Measurements from ENCODE around the gene CLTCL1.

Gene CLTCL1

GRCh38 chr22:19244600-19245352, 46.7 kb downstream of the CLTCL1 start:
- DNase-seq (ENCODE audit: low read depth in 2 of 2), result no peak

- no peak for DNase-seq (ENCODE audit: low read depth in 2 of 2)
Observed at GRCh38 chr22:19242699-19243098, 48.8 kb downstream of the CLTCL1 start.

- DNase-seq (ENCODE audit: low read depth in 2 of 2), result no peak
Observed at GRCh38 chr22:19241593-19241906, 50.0 kb downstream of the CLTCL1 start.

- no peak for DNase-seq (ENCODE audit: low read depth in 2 of 2)
Observed at GRCh38 chr22:19240813-19241592, 50.5 kb downstream of the CLTCL1 start.

GRCh38 chr22:19239464-19239863, 52.1 kb downstream of the CLTCL1 start:
- DNase-seq (ENCODE audit: low read depth in 2 of 2), result no peak

DNA sequence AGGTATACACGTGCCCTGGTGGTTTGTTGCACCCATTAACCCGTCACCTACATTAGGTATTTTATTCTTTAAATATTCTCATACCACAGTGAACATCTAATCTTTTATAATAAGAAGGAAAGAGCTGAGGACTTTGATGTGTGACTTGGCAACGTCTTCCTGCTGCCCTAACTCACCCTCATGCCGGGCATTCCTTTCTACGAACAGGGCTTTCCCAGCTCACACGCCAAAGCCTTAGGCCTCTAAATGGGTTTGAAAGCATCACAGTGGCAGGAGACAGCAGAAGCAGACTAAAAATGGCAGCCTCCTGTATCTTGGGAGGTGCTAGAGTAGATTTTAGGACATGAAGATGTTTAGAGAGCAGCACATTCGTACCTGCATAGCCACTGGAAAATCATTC, 52.6 kb downstream of the CLTCL1 start:
- no peak for DNase-seq (ENCODE audit: low read depth in 2 of 2)

DNA sequence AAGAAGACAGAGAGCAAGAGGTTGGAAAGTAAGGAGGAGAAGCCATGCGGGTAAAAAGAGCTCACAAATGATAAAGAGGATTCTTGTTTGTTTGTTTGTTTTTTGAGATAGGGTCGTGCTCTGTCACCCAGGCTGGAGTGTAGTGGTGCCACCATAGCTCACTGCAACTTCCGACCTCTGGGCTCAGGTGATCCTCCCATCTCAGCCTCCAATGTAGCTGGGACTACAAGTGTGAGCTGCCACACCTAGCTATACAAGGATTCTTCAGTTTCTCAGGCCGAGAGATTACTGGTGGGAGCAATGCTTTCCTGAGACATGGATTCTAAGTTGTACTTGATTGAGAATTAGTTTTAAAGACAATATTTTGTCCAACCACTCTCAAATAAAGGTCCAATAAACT, 55.6 kb downstream of the CLTCL1 start:
- DNase-seq (ENCODE audit: low read depth in 2 of 2), result no peak

DNA sequence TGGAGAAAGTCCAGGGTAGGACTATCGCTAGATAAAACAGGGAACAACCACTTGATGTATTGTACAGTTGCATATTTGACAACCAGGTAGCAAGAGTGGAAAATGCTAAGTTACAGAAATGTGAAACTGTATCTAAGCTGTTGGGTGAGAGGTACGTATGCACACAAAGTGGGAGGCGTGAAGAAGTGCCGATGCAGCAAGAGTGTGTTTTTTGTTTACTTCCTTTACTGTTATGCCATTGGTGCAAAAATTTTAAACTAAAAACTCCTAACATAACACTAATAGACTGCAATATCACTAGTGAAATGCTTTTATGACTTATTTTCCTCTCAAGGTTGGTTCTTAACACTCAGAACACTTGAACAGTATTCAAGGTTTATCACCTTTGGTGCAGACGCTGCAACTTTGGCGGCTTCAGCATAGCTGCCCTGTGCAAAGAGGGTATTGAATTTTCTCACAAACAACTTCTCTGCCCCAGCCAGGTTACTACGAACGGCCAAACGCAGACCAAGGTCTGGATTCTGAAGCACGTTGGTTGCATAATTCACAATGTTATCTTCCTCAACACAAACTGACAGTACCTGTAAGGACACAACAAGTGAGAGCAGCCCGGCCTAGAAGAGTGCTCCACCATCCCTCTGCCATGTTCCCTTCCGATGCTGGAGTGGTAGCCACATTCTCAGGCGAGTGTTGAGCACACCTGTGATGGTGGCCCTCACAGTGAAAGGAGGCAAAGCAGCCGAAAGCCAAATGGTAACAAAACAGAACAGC, 57.2 kb downstream of the CLTCL1 start:
- DNase-seq (ENCODE audit: low read depth in 2 of 2), result no peak

DNA sequence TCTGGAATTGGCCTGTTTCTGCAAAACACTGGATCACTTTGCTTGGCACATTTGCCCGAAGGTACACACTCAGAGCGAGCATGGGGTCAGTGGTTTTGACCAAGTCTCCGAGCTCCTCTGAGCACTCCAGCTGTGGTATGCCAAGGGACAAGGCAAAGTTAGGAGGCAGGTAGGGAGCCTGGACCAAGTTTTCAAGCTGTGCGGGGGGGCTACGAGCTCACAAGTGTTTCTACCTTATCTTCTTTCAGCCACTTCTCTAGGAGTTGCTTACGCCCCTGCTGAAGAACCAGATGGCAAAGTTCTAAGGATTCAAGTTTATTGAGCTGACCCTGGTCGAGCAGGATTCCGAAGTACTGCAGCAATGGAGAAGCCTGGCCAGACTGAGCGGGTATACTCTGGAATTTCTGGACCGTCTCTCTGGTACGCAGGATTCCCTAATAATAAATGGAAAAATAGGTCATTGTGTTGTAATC, 58.3 kb downstream of the CLTCL1 start:
- DNase-seq (ENCODE audit: low read depth in 2 of 2), result no peak

GRCh38 chr22:19232623-19233022, 58.9 kb downstream of the CLTCL1 start:
- no peak for DNase-seq (ENCODE audit: low read depth in 2 of 2)

GRCh38 chr22:19231986-19232385, 59.5 kb downstream of the CLTCL1 start:
- no peak for DNase-seq (ENCODE audit: low read depth in 2 of 2)

GRCh38 chr22:19229600-19229999, 61.9 kb downstream of the CLTCL1 start:
- no peak for DNase-seq (ENCODE audit: low read depth in 2 of 2)

DNA sequence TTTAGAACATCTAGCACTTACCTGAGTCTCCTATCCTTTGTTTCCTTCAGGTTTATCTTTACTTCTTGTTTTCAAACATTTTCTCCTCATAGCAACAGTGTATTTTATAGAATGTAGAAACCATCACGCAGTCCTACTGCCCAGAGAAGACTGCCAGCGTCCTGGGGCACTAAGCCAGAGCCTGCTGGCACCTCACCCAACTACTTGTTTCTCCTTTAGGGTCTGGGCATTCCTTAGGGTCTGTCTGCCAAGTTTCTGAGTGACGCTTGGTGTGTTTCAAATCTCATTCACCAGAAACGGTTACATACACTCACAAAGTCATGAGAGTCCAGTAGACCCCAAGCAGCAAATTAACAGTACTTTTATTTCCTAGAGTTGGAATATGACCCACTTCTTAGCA, 63.3 kb downstream of the CLTCL1 start:
- DNase-seq (ENCODE audit: low read depth in 2 of 2), result no peak

- DNase-seq (ENCODE audit: low read depth in 2 of 2), result no peak
Observed at GRCh38 chr22:19226428-19226827, 65.1 kb downstream of the CLTCL1 start.

GRCh38 chr22:19225560-19225959, 66.0 kb downstream of the CLTCL1 start:
- DNase-seq (ENCODE audit: low read depth in 2 of 2), result no peak

- DNase-seq (ENCODE audit: low read depth in 2 of 2), result no peak
Observed at GRCh38 chr22:19224985-19225384, 66.5 kb downstream of the CLTCL1 start.

DNA sequence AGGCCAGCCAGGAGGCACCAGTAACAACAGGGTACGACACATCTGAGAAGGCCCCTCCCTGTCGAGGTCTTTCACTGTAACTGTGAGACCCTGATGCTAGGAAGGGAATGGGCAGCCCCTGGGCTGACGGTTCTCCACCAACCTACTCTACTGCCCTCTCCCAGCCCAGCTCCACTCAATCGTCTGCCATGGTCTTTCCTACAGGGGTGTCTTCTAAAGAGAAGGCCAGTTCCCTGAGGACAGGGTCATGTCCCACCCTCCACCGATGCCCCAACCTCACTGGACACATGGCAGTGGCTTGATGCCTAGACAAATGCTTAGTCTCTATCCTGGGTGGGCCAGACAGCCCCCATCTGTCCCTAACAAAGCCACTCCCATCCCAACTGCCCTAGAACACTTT, 67.0 kb downstream of the CLTCL1 start:
- DNase-seq (ENCODE audit: low read depth in 2 of 2), result no peak

GRCh38 chr22:19223617-19224016, 67.9 kb downstream of the CLTCL1 start:
- DNase-seq (ENCODE audit: low read depth in 2 of 2), result no peak

GRCh38 chr22:19223110-19223509, 68.4 kb downstream of the CLTCL1 start:
- no peak for DNase-seq (ENCODE audit: low read depth in 2 of 2)

DNA sequence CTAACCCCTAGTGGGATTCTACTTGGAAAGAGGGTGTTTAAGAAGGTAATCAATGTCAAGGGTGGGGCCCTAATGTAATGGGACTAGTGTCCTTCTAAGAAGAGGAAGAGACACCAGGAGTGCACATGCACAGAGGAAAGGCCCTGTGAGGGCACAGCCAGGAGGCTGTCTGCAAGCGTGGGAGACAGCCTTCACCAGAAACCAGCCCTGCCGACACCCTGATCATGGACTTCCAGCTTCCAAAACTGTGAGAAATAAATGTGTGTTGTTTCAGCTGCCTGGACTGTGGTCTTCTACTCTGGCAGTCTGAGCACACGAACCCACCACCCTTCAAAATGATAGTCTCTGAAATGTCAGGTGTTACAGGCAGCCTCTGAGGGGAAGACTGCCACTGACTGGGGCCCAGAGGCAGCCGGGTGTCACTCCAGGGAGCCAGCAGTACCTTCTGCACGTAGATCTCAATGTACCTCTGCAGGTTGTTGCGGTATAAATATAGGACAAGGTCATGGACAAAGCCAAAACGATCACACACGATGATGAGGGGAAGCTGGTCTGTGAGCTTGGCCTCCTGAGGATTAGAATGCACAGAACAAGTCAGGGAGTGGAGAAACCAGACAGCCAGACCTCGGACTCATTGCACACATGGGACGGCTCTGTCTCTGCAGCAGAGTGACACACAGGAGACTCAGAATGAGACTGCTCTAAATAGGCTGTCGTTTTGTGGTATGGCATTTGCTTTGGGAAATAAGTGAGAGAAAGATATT, 69.1 kb downstream of the CLTCL1 start:
- no peak for DNase-seq (ENCODE audit: low read depth in 2 of 2)

DNA sequence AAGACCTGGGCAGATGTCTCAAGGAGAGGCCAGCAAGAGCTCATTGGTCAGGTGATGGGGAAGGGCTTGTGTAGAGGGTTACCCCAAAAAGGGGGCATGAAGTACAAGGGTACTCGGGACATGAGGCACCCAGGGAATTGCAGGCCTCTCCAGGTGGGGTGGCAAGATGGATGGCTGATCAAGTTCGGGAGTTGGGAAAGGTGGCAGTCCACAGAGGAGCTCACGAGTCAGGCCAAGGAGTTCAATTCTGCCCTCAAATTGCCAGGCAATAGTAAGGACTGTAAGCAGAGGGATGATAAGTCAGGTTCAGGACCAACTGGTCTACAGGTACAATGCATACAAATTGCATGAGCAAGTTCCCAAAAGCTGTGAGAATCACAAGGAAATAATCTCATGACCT, 70.7 kb downstream of the CLTCL1 start:
- DNase-seq (ENCODE audit: low read depth in 2 of 2), result no peak

All from stimulated activated CD4-positive, alpha-beta T cell treated with anti-CD3 and anti-CD28 coated beads, Interleukin-1b, Interleukin-23, amount 100 ng/mL, for 1 hour (primary cell).